A172 (cell line): Measurements from ENCODE around the gene KLRF1. TPM values are rescaled to one million over a fixed set of nuclear protein-coding genes. Genes with fewer than 3 reads are reported as not detected.
A peak's percentile ranks its signal among the peaks of the same experiment; 100 is the strongest.

Source experiments
- DNase-seq: peaks from one replicate; pipeline ENCODE4 v3.0.0-alpha.2; 2015; ENCODE audit warnings: low spot score
- total RNA-seq: library from RNA; depleted of rRNA; stranded (reverse); fragments of >200 nt; shearing (Covaris generic); gene quantifications from 2 replicates; pipeline ENCODE4 v1.2.3, GENCODE V29; 2014

The KLRF1 gene
- total RNA-seq, 1 experiment from 2014 or later, result not detected

DNA sequence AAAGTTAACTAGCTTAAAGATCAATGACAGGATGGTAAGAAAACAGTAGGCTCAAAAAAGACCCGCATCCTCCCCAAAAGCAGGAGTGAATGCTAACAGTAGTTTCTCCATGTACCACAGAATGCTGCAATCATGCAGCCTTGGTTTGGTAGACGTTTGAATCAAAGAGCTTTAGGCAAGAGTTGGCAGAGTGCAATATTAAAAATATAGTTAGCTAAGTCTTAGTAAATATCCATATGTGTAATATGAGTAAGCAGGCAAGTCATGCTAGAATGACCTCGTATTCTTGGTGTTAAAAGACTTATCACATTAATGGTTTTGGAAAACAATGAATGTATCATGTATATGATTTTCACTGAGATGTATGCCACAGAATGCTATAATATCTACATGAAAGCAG, 18.8 kb upstream of the KLRF1 start:
- no peak for DNase-seq

DNA sequence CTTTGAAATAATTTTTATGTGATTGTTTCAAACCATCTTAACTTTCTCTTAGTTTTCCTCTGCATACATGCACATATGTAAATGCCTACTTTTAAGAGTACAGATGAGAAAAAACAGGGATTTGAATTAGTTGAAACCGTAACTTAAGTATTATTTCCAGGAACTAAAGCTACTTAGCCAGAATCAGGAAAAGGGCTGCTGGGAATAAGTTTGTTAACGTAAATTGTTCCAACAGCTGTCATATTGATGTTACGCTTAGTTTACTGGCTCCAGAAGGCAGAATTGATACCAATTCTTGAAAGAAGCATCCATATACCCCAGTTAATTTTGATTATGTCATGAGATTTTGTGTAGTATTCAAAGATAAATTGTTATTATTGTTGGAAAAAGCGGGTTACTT, 17.9 kb upstream of the KLRF1 start:
- DNase-seq, result no peak

GRCh38 chr12:9809866-9810265, 17.4 kb upstream of the KLRF1 start:
- DNase-seq, result no peak

DNA sequence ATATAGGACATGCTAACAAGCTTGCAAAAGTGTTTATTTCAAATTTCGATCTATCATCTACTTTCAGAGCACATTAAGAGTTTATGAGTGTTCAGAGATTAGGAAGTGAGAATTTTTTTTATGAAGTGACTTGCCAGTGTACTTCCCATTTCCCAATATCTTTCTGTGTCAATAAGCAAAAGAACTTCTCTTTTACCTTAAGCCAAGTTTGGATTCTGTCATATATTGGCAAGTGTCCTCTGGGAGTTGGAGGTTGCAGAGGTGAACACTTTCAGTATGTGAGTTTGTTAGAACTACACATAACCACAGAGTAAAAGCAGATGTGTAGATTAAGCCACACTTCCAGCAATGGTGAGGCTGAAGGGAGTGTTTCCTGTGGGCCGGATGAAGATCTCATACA, 16.6 kb upstream of the KLRF1 start:
- no peak for DNase-seq

GRCh38 chr12:9811621-9812020, 15.7 kb upstream of the KLRF1 start:
- no peak for DNase-seq

- peak; percentile 63 for DNase-seq
These were observed 13.2 kb upstream of the KLRF1 start for GRCh38 chr12:9813821-9814798.

GRCh38 chr12:9820281-9820930, 6.9 kb upstream of the KLRF1 start:
- no peak for DNase-seq

GRCh38 chr12:9829483-9829882, 2.2 kb downstream of the KLRF1 start:
- no peak for DNase-seq

DNA sequence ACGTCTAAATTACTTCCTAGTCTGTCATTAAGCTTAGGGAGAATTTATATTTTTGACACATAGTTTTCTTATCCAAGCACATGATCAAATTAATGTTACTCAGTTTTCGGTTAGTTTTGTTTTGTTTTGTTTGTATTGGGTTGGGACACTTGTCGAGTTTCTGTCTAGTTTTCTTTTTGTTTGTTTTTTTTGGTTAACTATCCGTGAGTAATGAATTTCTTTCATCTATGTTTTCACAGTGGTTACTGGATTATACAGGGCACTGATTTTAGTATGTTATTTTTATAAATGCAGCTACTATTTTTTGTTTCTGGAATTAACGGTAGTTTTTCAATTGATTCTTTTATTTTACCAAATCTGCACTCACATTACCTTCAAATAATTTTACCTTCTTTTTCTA, 2.7 kb downstream of the KLRF1 start:
- no peak for DNase-seq

DNA sequence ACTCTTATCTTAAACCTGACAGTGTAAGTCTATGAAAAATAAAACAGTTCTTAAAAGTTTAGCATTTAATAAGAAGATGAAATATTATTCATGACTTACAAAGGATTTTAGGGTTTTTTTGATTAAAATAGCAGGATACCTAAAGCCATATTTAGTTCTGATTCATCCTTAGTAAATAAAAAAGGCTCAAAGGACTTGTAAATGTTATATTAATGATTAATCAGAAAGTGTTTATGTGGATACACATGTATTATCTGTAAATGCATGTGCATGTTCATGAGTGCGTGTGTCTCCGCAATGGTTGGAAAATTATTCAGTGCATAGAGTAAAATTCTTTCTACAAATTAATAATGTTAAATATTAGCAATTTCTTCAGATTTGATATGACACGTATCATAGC, 4.4 kb downstream of the KLRF1 start:
- DNase-seq, result no peak

DNA sequence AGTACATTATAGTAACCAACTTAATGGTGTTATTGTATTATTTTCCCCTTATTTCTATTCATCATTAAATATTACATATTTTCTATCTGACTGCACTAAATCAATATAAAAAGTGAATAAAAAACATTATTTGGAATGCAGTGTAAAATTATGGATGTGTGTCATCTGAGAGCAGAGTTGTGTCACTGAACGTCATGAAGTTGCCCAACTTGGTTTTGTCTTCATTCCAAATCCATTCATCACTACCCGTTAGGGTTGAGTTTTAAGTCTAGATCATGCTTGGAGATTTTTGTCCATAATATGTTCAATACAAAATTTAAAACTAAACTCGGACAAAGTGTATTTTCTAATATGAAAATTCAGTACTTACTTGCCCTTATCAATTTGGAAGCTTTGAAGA, 16.1 kb downstream of the KLRF1 start:
- no peak for DNase-seq

DNA sequence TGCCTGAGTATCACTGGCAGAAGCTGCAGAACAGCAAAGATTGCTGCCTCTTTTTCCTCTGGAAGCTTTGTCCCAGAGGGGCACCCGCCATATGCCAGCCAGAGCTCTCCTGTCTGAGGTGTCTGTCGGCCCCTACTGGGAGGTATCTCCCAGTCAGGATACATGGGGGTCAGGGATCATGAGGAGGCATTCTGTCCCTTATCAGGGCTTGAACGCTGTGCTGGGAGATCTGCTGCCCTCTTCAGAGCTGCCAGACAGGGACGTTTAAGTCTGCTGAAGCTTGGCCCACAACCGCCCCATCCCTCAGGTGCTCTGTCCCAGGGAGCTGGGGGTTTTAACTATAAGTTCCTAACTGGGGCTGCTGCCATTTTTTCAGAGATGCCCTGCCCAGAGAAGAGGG, 21.6 kb downstream of the KLRF1 start:
- no peak for DNase-seq

GRCh38 chr12:9851050-9851449, 23.8 kb downstream of the KLRF1 start:
- DNase-seq, result no peak

DNA sequence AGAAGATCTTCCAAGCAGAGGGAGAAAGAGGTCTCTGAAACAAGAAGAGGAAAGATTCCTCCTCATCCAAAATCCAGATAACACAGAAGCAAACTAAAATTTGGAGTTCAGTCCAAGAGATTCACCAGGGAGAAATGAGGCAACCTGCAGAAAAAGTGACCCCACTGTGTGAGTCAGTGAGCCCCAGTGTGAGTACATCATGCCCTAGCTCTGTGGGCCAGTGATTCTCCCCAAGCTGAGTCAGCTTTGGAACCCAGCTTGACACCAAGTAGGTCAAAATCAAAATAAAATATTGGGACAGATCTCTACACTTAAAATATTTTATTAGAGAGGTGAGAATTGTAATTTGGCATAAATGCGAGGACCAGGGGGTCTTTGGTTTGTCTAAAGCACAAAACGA, 24.6 kb downstream of the KLRF1 start:
- DNase-seq, result no peak

- no peak for DNase-seq
These were observed 28.9 kb downstream of the KLRF1 start for GRCh38 chr12:9856151-9856550.

- DNase-seq, result no peak
These were observed 29.6 kb downstream of the KLRF1 start for GRCh38 chr12:9856894-9857293.

DNA sequence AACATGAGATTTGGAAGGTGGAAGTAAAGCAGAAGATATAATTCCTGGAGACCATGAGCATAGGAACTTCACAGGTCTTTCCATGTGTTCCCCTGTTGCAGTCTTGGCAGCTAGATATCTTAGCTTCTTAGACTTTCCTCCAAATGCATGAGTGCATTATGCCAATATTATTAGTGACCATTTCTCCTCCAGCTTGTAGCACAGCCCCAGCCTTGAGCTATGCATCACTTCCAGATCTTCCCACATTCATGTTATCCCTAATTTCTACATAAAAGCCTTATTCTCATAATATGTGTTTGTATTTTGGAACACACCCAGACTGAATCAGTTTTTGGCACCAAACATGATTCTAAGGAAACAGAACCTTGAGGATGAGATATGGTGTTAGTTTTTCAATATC, 30.9 kb downstream of the KLRF1 start:
- DNase-seq, result no peak

DNA sequence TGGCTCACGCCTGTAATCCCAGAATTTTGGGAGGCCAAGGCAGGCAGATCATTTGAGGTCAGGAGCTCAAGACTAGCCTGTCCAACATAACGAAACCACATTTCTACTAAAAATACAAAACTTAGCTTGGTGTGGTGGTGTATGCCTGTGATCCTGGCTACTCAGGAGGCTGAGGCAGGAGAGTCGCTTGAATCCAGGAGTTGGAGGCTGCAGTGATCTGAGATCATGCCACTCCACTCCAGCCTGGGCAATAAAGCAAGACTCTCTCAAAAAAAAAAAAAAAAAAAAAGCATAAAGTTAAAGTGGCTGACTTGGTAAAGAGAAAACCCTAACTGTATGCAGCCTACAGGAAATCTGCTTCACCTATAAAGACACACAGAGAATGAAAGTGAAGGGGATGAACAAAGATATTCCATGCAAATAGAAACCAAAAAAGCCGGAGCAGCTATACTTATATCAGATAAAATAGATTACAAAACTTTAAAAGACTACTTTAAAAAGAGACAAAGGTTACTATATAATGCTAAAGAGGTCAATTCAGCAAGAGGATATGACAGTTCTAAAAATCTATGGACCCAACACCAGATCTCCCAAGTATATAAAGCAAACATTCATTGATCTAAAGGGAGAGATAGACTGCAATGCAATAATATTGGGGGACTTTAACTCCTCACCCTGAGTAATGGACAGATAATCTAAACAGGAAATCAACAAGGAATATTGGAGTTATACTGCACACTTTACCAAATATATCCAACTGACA, 37.8 kb downstream of the KLRF1 start:
- DNase-seq, result peak; percentile 9

- peak; percentile 22 for DNase-seq
These were observed 39.6 kb downstream of the KLRF1 start for GRCh38 chr12:9866860-9867269.

- peak; percentile 23 for DNase-seq
These were observed 40.2 kb downstream of the KLRF1 start for GRCh38 chr12:9867531-9867930.

DNA sequence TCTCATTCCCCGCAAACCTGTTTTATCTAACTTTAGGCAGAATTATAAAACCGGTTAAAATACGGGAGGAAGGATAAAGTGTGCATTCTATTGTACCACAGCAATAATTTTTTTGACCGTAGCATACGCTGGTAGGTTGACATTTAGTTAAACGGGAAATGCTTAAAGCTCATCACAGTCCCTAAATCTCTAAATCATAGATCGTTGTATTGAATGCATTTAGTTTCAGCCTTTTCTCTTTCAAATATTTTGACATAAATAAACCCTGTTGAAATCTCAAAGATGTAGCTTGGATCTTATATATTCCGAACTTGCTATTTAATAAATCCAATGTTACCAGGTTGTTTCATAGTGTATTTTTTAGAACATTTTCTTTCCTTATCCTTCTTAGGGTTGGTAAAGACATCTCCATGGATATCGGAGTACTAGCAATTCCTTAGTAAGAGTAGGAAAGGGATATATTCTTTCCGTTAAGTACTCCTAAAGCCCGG, 41.1 kb downstream of the KLRF1 start:
- peak; percentile 13 for DNase-seq

- no peak for DNase-seq
These were observed 41.6 kb downstream of the KLRF1 start for GRCh38 chr12:9868951-9869306.
